ENCODE measurements around the gene DNAJA2. TPM values are rescaled to one million over a fixed set of nuclear protein-coding genes. Genes with fewer than 3 reads are reported as not detected.
A peak's percentile ranks its signal among the peaks of the same experiment; 100 is the strongest.

Gene DNAJA2
- polyA plus RNA-seq, 1 donor (not counting 4 experiments of a cell fraction or from before 2014, with no cell fraction given), result 36.3 TPM

DNA sequence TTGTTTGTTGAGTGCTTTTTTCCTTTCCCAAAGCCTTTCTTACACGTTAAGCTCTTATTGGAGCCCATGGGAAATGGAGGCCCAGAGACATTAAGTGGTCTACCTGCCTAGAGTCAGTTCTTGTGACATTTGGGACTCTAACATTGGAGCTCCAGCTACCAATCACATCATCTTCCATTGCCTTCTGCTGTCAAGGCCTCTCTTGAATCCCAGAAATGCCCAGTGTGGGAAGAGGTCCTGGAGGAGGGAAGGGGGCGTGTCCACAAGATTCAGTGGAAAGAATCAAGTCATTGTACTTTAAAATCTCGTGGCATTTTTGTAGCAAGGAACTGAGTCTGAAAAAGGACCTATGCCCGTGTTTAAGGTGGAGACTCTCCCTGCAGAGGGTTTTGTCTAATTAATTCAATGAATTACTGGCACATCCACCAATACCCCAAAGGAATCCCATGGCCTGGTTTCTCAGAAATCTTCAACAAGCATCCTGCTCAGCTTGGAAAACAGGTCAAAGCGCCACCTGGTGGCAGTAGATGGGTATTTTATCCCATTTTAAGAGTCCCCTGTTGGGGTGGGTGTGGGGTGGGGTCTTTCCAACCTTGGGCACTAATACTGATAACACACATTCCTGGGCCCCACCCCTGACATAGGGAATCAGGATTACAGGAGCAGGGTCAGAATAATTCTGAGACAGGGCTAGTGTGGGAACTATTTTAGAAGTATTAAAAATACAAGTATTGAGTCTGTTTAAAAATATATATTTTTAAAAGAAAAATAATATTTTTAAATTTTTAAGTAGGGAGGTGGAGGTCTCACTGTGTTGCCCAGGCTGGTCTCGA is 64.7 kb downstream of the DNAJA2 start:
- H2AFZ ChIP-seq (ENCODE audit: control insufficient read depth, low read length), result no peak overlapping the region
- H3K27me3 ChIP-seq (ENCODE audit: control insufficient read depth, extremely low read depth, insufficient read depth, low read length), result no peaks in the 10 kb centered on the region
- dilution Hi-C loops (cut with MboI; ENCODE audit: extremely low pct_ligation_motif_present, low sequenced_read_pairs), result no loop called here
- no peaks in the 10 kb centered on the region for H3K9me3 ChIP-seq (ENCODE audit: control insufficient read depth, low read depth, low read length)
- peaks cover 15 to 23% of the 10 kb centered on the region in 2 experiments for H3K36me3 ChIP-seq (ENCODE audit: control insufficient read depth in 2 of 2, extremely low read depth in 1 of 2, insufficient read depth in 2 of 2, low read length in 2 of 2)
- H3K4me1 ChIP-seq (ENCODE audit: control insufficient read depth, extremely low read depth, insufficient read depth, low read length), result no peaks in the 10 kb centered on the region
- H3K27ac ChIP-seq (ENCODE audit: control insufficient read depth, insufficient read depth, low read length), result no peak overlapping the region
- H3K79me2 ChIP-seq (ENCODE audit: control insufficient read depth, insufficient read depth, low read length), result no peaks in the 10 kb centered on the region
- H3K9ac ChIP-seq (ENCODE audit: control insufficient read depth, extremely low read depth, insufficient read depth, low read length), result no peak overlapping the region
- TF ChIP-seq, protein P1, sequence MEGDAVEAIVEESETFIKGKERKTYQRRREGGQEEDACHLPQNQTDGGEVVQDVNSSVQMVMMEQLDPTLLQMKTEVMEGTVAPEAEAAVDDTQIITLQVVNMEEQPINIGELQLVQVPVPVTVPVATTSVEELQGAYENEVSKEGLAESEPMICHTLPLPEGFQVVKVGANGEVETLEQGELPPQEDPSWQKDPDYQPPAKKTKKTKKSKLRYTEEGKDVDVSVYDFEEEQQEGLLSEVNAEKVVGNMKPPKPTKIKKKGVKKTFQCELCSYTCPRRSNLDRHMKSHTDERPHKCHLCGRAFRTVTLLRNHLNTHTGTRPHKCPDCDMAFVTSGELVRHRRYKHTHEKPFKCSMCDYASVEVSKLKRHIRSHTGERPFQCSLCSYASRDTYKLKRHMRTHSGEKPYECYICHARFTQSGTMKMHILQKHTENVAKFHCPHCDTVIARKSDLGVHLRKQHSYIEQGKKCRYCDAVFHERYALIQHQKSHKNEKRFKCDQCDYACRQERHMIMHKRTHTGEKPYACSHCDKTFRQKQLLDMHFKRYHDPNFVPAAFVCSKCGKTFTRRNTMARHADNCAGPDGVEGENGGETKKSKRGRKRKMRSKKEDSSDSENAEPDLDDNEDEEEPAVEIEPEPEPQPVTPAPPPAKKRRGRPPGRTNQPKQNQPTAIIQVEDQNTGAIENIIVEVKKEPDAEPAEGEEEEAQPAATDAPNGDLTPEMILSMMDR (optimal IDR thresholded peaks at IDR 0.05 in 1 of 3, IDR thresholded peaks at IDR 0.05 in 1 of 3, conservative IDR thresholded peaks at IDR 0.05 in 1 of 3; ENCODE audit: extremely low read depth in 1 of 3, insufficient read depth in 2 of 3, low read length in 3 of 3), result peak; percentile 41 to 62 (median 53)
- no peak for TF ChIP-seq EZH2 (IDR thresholded peaks at IDR 0.05; ENCODE audit: low read length)
- FAIRE-seq (peak; percentile 64), DNase-seq (ENCODE audit: low read depth, low spot score) (no peak)
- H3K4me2 ChIP-seq (ENCODE audit: control insufficient read depth, extremely low read depth, insufficient read depth, low read depth, low read length), result no peak overlapping the region
- H3K9me1 ChIP-seq (ENCODE audit: control insufficient read depth, extremely low read depth, insufficient read depth, low read length), result no peaks in the 10 kb centered on the region
- no peak overlapping the region for H3K4me3 ChIP-seq (ENCODE audit: control insufficient read depth in 2 of 3, extremely low read depth in 1 of 3, insufficient read depth in 2 of 3, low read depth in 1 of 3, low read length in 3 of 3)
- no peaks in the 10 kb centered on the region for H4K20me1 ChIP-seq (ENCODE audit: control insufficient read depth, extremely low read depth, insufficient read depth, low read length)

DNA sequence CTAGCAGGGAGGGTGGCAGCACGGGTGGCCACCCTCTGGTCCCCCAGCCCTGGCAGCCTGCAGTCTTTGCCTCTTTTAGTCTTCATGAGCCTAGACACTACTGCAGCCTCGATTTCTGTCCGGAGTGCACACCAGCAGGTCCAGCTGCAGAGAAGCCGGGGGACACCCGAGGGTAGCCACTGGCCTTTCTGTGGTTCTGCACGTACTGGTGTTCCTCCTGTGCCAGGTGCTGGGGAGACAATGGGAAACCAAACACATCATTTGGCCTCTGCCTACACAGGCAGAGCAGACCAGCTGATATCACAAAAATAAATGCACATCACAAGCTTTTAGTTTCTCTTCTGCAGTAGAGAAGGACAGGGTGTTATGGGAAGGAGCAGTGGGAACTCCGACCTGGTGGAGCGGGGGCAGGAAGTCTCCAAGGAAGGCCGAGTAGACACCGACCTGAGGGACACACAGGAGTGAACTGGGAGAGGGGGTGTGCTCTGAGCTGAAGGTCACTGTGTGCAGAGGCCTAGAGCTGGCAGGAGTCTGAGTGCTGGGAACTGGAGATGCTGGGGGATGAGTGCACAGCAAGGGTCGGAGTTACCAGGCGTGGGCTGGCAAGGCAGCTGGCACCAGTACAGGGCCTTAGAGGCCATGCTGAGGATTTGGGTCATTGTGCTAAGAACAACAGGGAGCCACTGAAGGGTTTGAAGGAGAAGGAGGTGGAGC is 66.3 kb downstream of the DNAJA2 start:
- no peak for FAIRE-seq
- Histone ChIP-seq H3K9me1 (ENCODE audit: control insufficient read depth, extremely low read depth, insufficient read depth, low read length) (no peaks in the 10 kb centered on the region), H3K36me3 (ENCODE audit: control insufficient read depth in 2 of 2, extremely low read depth in 1 of 2, insufficient read depth in 2 of 2, low read length in 2 of 2) (peaks cover 10 to 23% of the 10 kb centered on the region in 2 experiments), H3K79me2 (ENCODE audit: control insufficient read depth, insufficient read depth, low read length) (no peaks in the 10 kb centered on the region), H3K9ac (ENCODE audit: control insufficient read depth, extremely low read depth, insufficient read depth, low read length) (no peak overlapping the region), H2AFZ (ENCODE audit: control insufficient read depth, low read length) (no peak overlapping the region), H3K4me1 (ENCODE audit: control insufficient read depth, extremely low read depth, insufficient read depth, low read length) (no peaks in the 10 kb centered on the region), H3K27ac (ENCODE audit: control insufficient read depth, insufficient read depth, low read length) (no peak overlapping the region), H3K4me3 (ENCODE audit: control insufficient read depth in 2 of 3, extremely low read depth in 1 of 3, insufficient read depth in 2 of 3, low read depth in 1 of 3, low read length in 3 of 3) (no peak overlapping the region), H4K20me1 (ENCODE audit: control insufficient read depth, extremely low read depth, insufficient read depth, low read length) (no peaks in the 10 kb centered on the region), H3K4me2 (ENCODE audit: control insufficient read depth, extremely low read depth, insufficient read depth, low read depth, low read length) (no peak overlapping the region), H3K27me3 (ENCODE audit: control insufficient read depth, extremely low read depth, insufficient read depth, low read length) (no peaks in the 10 kb centered on the region), H3K9me3 (ENCODE audit: control insufficient read depth, low read depth, low read length) (no peaks in the 10 kb centered on the region)
- DNase-seq (ENCODE audit: low read depth, low spot score), result no peak
- TF ChIP-seq EZH2 (IDR thresholded peaks at IDR 0.05; ENCODE audit: low read length), result no peak
- TF ChIP-seq, protein P1 (optimal IDR thresholded peaks at IDR 0.05 in 1 of 3, IDR thresholded peaks at IDR 0.05 in 1 of 3, conservative IDR thresholded peaks at IDR 0.05 in 1 of 3; ENCODE audit: extremely low read depth in 1 of 3, insufficient read depth in 2 of 3, low read length in 3 of 3), result no peak
- dilution Hi-C loops (cut with MboI; ENCODE audit: extremely low pct_ligation_motif_present, low sequenced_read_pairs), result no loop called here
